GM12878 (cell line): ENCODE data around the gene DEXI. TPM values are rescaled to one million over a fixed set of nuclear protein-coding genes. Genes with fewer than 3 reads are reported as not detected.

Source experiments
- CEBPB ChIP-seq, 2 experiments: fragments of 150-350 bp in 1 of 2; IDR thresholded peaks; 2 replicates each; pipeline ENCODE4 v1.6.1; 2012 to 2014; ENCODE audit warnings: low read depth in 2 of 2, low read length in 2 of 2, borderline replicate concordance in 1 of 2, inconsistent platforms in 1 of 2
- CHD4 ChIP-seq: fragments of 200-600 bp; sonication (generic); IDR thresholded peaks from 2 replicates; pipeline ENCODE4 v1.6.1; 2016; ENCODE audit warnings: mild to moderate bottlenecking
- CREB1 ChIP-seq: IDR thresholded peaks from 2 replicates; pipeline ENCODE4 v1.6.1; 2012; ENCODE audit warnings: low read depth, mild to moderate bottlenecking, inconsistent platforms
- CTCF ChIP-seq, 3 experiments: IDR thresholded peaks in 2 of 3; conservative IDR thresholded peaks in 1 of 3; 2 replicates each; pipeline ENCODE4 v1.5.1; 2011; ENCODE audit warnings: low read depth in 3 of 3, low read length in 3 of 3, mild to moderate bottlenecking in 3 of 3, control low read depth in 2 of 3, moderate library complexity in 2 of 3, inconsistent platforms in 1 of 3, mixed read lengths in 1 of 3; ENCODE audit not compliant: control insufficient read depth in 2 of 3, insufficient read depth in 1 of 3; ENCODE audit errors: extremely low read depth in 1 of 3
- E2F4 ChIP-seq: IDR thresholded peaks from 2 replicates; pipeline ENCODE4 v1.6.1; 2012; ENCODE audit warnings: low read depth, low read length, improper control_type of control experiment
- HSF1 ChIP-seq: fragments of 150-350 bp; IDR thresholded peaks from 2 replicates; pipeline ENCODE4 v1.6.1; 2014; ENCODE audit warnings: mild to moderate bottlenecking, low read depth, low read length
- LARP7 ChIP-seq: fragments of 450-650 bp; IDR thresholded peaks from 2 replicates; pipeline ENCODE4 v1.6.1; 2017; ENCODE audit warnings: mild to moderate bottlenecking
- NBN ChIP-seq: fragments of 450-650 bp; IDR thresholded peaks from 2 replicates; pipeline ENCODE4 v1.6.1; 2016
- PAX8 ChIP-seq: fragments of 450-650 bp; IDR thresholded peaks from 2 replicates; pipeline ENCODE4 v1.6.1; 2017; ENCODE audit warnings: mild to moderate bottlenecking, moderate library complexity
- RAD21 ChIP-seq: IDR thresholded peaks from 2 replicates; pipeline ENCODE4 v1.6.1; 2011; ENCODE audit warnings: mild to moderate bottlenecking, low read depth, low read length, moderate library complexity; ENCODE audit not compliant: insufficient read depth
- SKIL ChIP-seq: fragments of 450-650 bp; IDR thresholded peaks from 2 replicates; pipeline ENCODE4 v1.6.1; 2017; ENCODE audit warnings: mild to moderate bottlenecking, low read depth, inconsistent platforms; ENCODE audit not compliant: poor library complexity, severe bottlenecking
- USF1 ChIP-seq: IDR thresholded peaks from 2 replicates; pipeline ENCODE4 v1.6.1; 2011; ENCODE audit warnings: borderline replicate concordance, low read depth, mild to moderate bottlenecking, moderate library complexity, mixed read lengths, low read length; ENCODE audit not compliant: insufficient read depth; ENCODE audit errors: extremely low read length
- YBX1 ChIP-seq: fragments of 450-650 bp; IDR thresholded peaks from 2 replicates; pipeline ENCODE4 v1.6.1; 2016; ENCODE audit warnings: antibody characterized with exemption
- ZNF207 ChIP-seq: fragments of 450-650 bp; IDR thresholded peaks from 2 replicates; pipeline ENCODE4 v1.6.1; 2014; ENCODE audit warnings: antibody characterized with exemption, mild to moderate bottlenecking, borderline replicate concordance
- ZNF274 ChIP-seq: IDR thresholded peaks from one replicate; pipeline ENCODE4 v1.8.0; 2011; ENCODE audit not compliant: insufficient read length, insufficient read depth
- ZNF592 ChIP-seq: fragments of 450-650 bp; IDR thresholded peaks from 2 replicates; pipeline ENCODE4 v1.6.1; 2017; ENCODE audit warnings: mild to moderate bottlenecking, moderate library complexity
- polyA plus RNA-seq, 11 experiments: library from polyadenylated mRNA; depleted of rRNA in 4 of 11; unstranded in 6 of 11; stranded (reverse) in 5 of 11; fragments of >200 nt; fragmentation: Nextera tagmentation in 4 of 11; fragmentation: Illumina TruSeq in 1 of 11; extraction: Ambion mirVana in 4 of 11; extraction: Trizol in 1 of 11; gene quantifications; 1 replicate in 1 of 11; 2 replicates in 10 of 11; pipeline versions ENCODE4 v1.2.1 to v1.2.3, GENCODE V29; 2011 to 2016; ENCODE audit warnings: inconsistent platforms in 2 of 11, missing spikeins in 2 of 11, low read depth in 1 of 11
- total RNA-seq, 4 experiments: library from RNA; depleted of rRNA in 3 of 4; stranded (reverse); fragments of >200 nt in 3 of 4; fragmentation: Illumina TruSeq in 1 of 4; extraction: Trizol in 1 of 4; gene quantifications; 2 replicates each; pipeline versions ENCODE4 v1.2.1 to v1.2.3, GENCODE V29; 2013 to 2021

DEXI gene
- total and polyA plus RNA-seq, 10 of the 15 experiments (the other 5 are each of a cell fraction or from before 2014, with no cell fraction given), result 1.4 to 26.3 (median 18.4) TPM

- TF ChIP-seq SKIL (peak; percentile 52), ZNF592 (peak; percentile 91), ZNF274 (no peak), CREB1 (no peak), USF1 (peak; percentile 28), YBX1 (no peak), RAD21 (peak; percentile 87), E2F4 (no peak), NBN (0 out of 2 replicates have a peak, but pooled peaks have one; percentile 49), CTCF (IDR thresholded peaks at IDR 0.05 in 2 of 3, conservative IDR thresholded peaks at IDR 0.05 in 1 of 3; ENCODE audit: control insufficient read depth in 2 of 3, extremely low read depth in 1 of 3, insufficient read depth in 1 of 3, low read depth in 3 of 3, low read length in 3 of 3) (peak; percentile 94 to 98 (median 98); a peak in 5 of 6 replicates), LARP7 (peak; percentile 54; the same call in 1 of the 2 replicates), CEBPB (IDR thresholded peaks at IDR 0.05; ENCODE audit: borderline replicate concordance in 1 of 2, low read depth in 2 of 2, low read length in 2 of 2) (no peak), CHD4 (no peak), ZNF207 (no peak), PAX8 (no peak), HSF1 (no peak)
These were observed 22.0 kb upstream of the DEXI start (continued) for GRCh38 chr16:10964039-10964890.
